K562 (cell line): ENCODE data around the gene DCAF5. TPM values are rescaled to one million over a fixed set of nuclear protein-coding genes. Genes with fewer than 3 reads are reported as not detected.

Source experiments
- ATAC-seq: fragments of 200-7000 bp; cut with Tn5 transposase; 3 replicates; pipeline ENCODE4 v1.9.1; 2020; ENCODE audit warnings: moderate library complexity
- BruUV-seq: library from RNA; stranded (reverse); fragments of 400-500 nt; replicated peaks from 2 replicates; lab custom pipeline; 2021; lab: Mats Ljungman, UMichigan
- CTCF ChIA-PET: fragments of 300-600 bp; formaldehyde crosslinking; extraction: SDS; loops from one replicate; lab custom pipeline; 2021; ENCODE audit warnings: low intra/inter-chr PET ratio; lab: Yijun Ruan, JAX
- POLR2A ChIA-PET: fragments of 300-600, 350-650 bp; sonication (Branson Sonifier 250); formaldehyde crosslinking; extraction: SDS; loops from one replicate; lab custom pipeline; 2021; ENCODE audit warnings: antibody characterized with exemption, inconsistent platforms; lab: Yijun Ruan, JAX
- DNase-seq, 4 experiments: peaks; one replicate each; pipeline versions ENCODE4 v3.0.0 to v3.0.0-alpha.2; 2011 to 2018; ENCODE audit warnings: low spot score in 3 of 4, mixed read lengths in 3 of 4; ENCODE audit errors: extremely low read depth in 1 of 4
- FAIRE-seq: peaks from 2 replicates; lab custom pipeline; 2011; peaks lifted over from hg19 to GRCh38; lab: Jason Lieb, UNC
- H2AFZ ChIP-seq: 2 replicates; pipeline ENCODE4 v1.6.0; 2011; ENCODE audit warnings: low read depth, low read length, control low read depth, inconsistent platforms
- H3K27ac ChIP-seq: fragments of 200-600 bp; 3 replicates; pipeline ENCODE4 v1.8.0; 2011; ENCODE audit warnings: low read depth, mild to moderate bottlenecking, control low read depth, inconsistent platforms, low read length, moderate library complexity, mixed read lengths; ENCODE audit errors: extremely low read depth
- H3K27me3 ChIP-seq, 2 experiments: fragments of 300-600 bp in 1 of 2; 2 replicates in 1 of 2; 3 replicates in 1 of 2; pipeline versions ENCODE4 v1.6.0 to v1.8.0; 2011; ENCODE audit warnings: inconsistent platforms in 2 of 2, low read length in 2 of 2, mild to moderate bottlenecking in 1 of 2, mixed read lengths in 1 of 2, moderate library complexity in 1 of 2; ENCODE audit not compliant: control insufficient read depth in 2 of 2, insufficient read depth in 2 of 2
- H3K36me3 ChIP-seq: fragments of 300-600 bp; 3 replicates; pipeline ENCODE4 v1.8.0; 2011; ENCODE audit warnings: mild to moderate bottlenecking, low read length, inconsistent platforms; ENCODE audit not compliant: control insufficient read depth, insufficient read depth
- H3K4me1 ChIP-seq, 2 experiments: fragments of 200-600 bp in 1 of 2; replicated peaks in 1 of 2; 2 replicates in 1 of 2; 3 replicates in 1 of 2; pipeline versions ENCODE4 v1.5.1 to v1.8.0; 2011; ENCODE audit warnings: inconsistent platforms in 2 of 2, low read length in 2 of 2, mild to moderate bottlenecking in 1 of 2, mixed read lengths in 1 of 2, moderate library complexity in 1 of 2; ENCODE audit not compliant: control insufficient read depth in 2 of 2, insufficient read depth in 2 of 2
- H3K4me2 ChIP-seq: 2 replicates; pipeline ENCODE4 v1.6.1; 2011; ENCODE audit warnings: low read length, control low read depth, inconsistent platforms, mixed read lengths; ENCODE audit not compliant: insufficient read depth
- H3K4me3 ChIP-seq: fragments of 200-600 bp; sonication (generic), shearing (Covaris generic); 2 replicates; pipeline ENCODE4 v1.5.1; 2016; ENCODE audit warnings: control low read depth, inconsistent platforms
- H3K79me2 ChIP-seq: fragments of 200-600 bp; 3 replicates; pipeline ENCODE4 v1.8.0; 2011; ENCODE audit warnings: low read length, inconsistent platforms; ENCODE audit not compliant: control insufficient read depth, insufficient read depth
- H3K9ac ChIP-seq, 2 experiments: 2 replicates each; pipeline versions ENCODE4 v1.6.0 to v1.6.1; 2011; ENCODE audit warnings: low read depth in 2 of 2, low read length in 2 of 2, control low read depth in 1 of 2, inconsistent platforms in 1 of 2, mild to moderate bottlenecking in 1 of 2, mixed read lengths in 1 of 2; ENCODE audit not compliant: insufficient read depth in 1 of 2
- H3K9me1 ChIP-seq: one replicate; pipeline ENCODE4 v1.6.0; 2011; ENCODE audit warnings: inconsistent platforms, mild to moderate bottlenecking, low read length, moderate library complexity; ENCODE audit not compliant: control insufficient read depth, insufficient read depth
- H3K9me3 ChIP-seq: replicated peaks from 2 replicates; pipeline ENCODE4 v1.5.1; 2011; ENCODE audit warnings: low read depth, low read length, inconsistent platforms; ENCODE audit not compliant: control insufficient read depth, insufficient read depth
- H4K20me1 ChIP-seq: replicated peaks from 2 replicates; pipeline ENCODE4 v1.6.1; 2011; ENCODE audit warnings: low read length, inconsistent platforms, mixed read lengths; ENCODE audit not compliant: control insufficient read depth, insufficient read depth
- ARID1B ChIP-seq: fragments of 450-650 bp; IDR thresholded peaks from 2 replicates; pipeline ENCODE4 v1.6.1; 2016; ENCODE audit warnings: antibody characterized with exemption, mild to moderate bottlenecking, inconsistent platforms
- ARID4B ChIP-seq: sonication (generic); formaldehyde crosslinking; IDR thresholded peaks from 2 replicates; pipeline ENCODE4 v1.8.0; 2022; ENCODE audit warnings: mild to moderate bottlenecking, missing genetic modification reagents
- ATF1 ChIP-seq, 2 experiments: fragments of 450-650 bp in 1 of 2; IDR thresholded peaks; 2 replicates each; pipeline ENCODE4 v1.6.1; 2016; ENCODE audit warnings: missing compliant biosample characterization in 1 of 2, missing genetic modification characterization in 1 of 2
- BMI1 ChIP-seq: fragments of 150-350 bp; IDR thresholded peaks from 2 replicates; pipeline ENCODE4 v1.6.1; 2014; ENCODE audit warnings: low read length
- CBFB ChIP-seq: sonication (generic); formaldehyde crosslinking; IDR thresholded peaks from 2 replicates; pipeline ENCODE4 v1.4.0; 2020; ENCODE audit warnings: mild to moderate bottlenecking, missing genetic modification reagents
- CTCF ChIP-seq, 3 experiments: IDR thresholded peaks in 2 of 3; conservative IDR thresholded peaks in 1 of 3; 2 replicates each; pipeline ENCODE4 v1.5.1; 2011 to 2012; ENCODE audit warnings: low read length in 3 of 3, mild to moderate bottlenecking in 3 of 3, control low read depth in 2 of 3, improper control_type of control experiment in 1 of 3, inconsistent platforms in 1 of 3, low read depth in 1 of 3, mixed read lengths in 1 of 3, moderate library complexity in 1 of 3; ENCODE audit not compliant: insufficient read depth in 2 of 3
- EP400 ChIP-seq: fragments of 450-650 bp; IDR thresholded peaks from 2 replicates; pipeline ENCODE4 v1.6.1; 2017; ENCODE audit warnings: antibody characterized with exemption, mild to moderate bottlenecking, moderate library complexity
- FOXJ3 ChIP-seq: sonication (generic); formaldehyde crosslinking; IDR thresholded peaks from 2 replicates; pipeline ENCODE4 v1.4.0; 2020; ENCODE audit warnings: mild to moderate bottlenecking, missing genetic modification reagents
- GTF2B ChIP-seq: IDR thresholded peaks from 2 replicates; pipeline ENCODE4 v1.6.1; 2011; ENCODE audit not compliant: insufficient read length; ENCODE audit errors: extremely low read depth
- ILK ChIP-seq: fragments of 450-650 bp; IDR thresholded peaks from 2 replicates; pipeline ENCODE4 v1.6.1; 2016; ENCODE audit warnings: missing genetic modification characterization, low read depth, mild to moderate bottlenecking, missing compliant biosample characterization, moderate library complexity, borderline replicate concordance
- MED1 ChIP-seq: sonication (generic); formaldehyde crosslinking; IDR thresholded peaks from 2 replicates; pipeline ENCODE4 v1.8.1; 2023; ENCODE audit warnings: missing genetic modification reagents, borderline replicate concordance
- MTA2 ChIP-seq: fragments of 450-650 bp; IDR thresholded peaks from 2 replicates; pipeline ENCODE4 v1.6.1; 2016; ENCODE audit warnings: low read depth
- NFE2L1 ChIP-seq: fragments of 450-650 bp; IDR thresholded peaks from 2 replicates; pipeline ENCODE4 v1.6.1; 2016; ENCODE audit warnings: missing genetic modification characterization, low read depth, mild to moderate bottlenecking, missing compliant biosample characterization, moderate library complexity, borderline replicate concordance
- SMAD1 ChIP-seq: fragments of 150-350 bp; IDR thresholded peaks from 2 replicates; pipeline ENCODE4 v1.6.1; 2014; ENCODE audit warnings: low read length, low read depth; ENCODE audit not compliant: partially characterized antibody
- SMARCA5 ChIP-seq: fragments of 450-650 bp; IDR thresholded peaks from 2 replicates; pipeline ENCODE4 v1.6.1; 2016
- TARDBP ChIP-seq: fragments of 450-650 bp; IDR thresholded peaks from 2 replicates; pipeline ENCODE4 v1.6.1; 2016
- WGBS: fragments of 100-300 bp; shearing (Covaris generic); methylation state at CpG from one replicate; pipeline ENCODE4 v1.1.6; 2016; ENCODE audit warnings: low coverage, mixed read lengths; ENCODE audit not compliant: insufficient coverage; ENCODE audit errors: missing lambda C conversion rate; 5-methylcytosine and 5-hydroxymethylcytosine counted together
- in situ Hi-C: fragments of 300-500 bp; cut with MboI; formaldehyde crosslinking; loops from 4 replicates; pipeline ENCODE4 v1.15.0; 2018; ENCODE audit warnings: inconsistent platforms, mixed read lengths
- intact Hi-C: fragments of 100-400 bp; cut with micrococcal nuclease; formaldehyde crosslinking; loops from 2 replicates; pipeline ENCODE4 v1.14.2; 2022
- polyA plus RNA-seq, 8 experiments: library from polyadenylated mRNA; depleted of rRNA in 4 of 8; stranded (reverse) in 5 of 8; unstranded in 3 of 8; fragments of >200 nt; fragmentation: Nextera tagmentation in 2 of 8; fragmentation: Illumina TruSeq in 1 of 8; extraction: Ambion mirVana in 2 of 8; extraction: Trizol in 1 of 8; gene quantifications; 2 replicates each; pipeline versions ENCODE4 v1.2.1 to v1.2.3, GENCODE V29; 2011 to 2014; ENCODE audit warnings: inconsistent platforms in 1 of 8, missing spikeins in 1 of 8
- total RNA-seq, 7 experiments: library from RNA; depleted of rRNA in 6 of 7; stranded (reverse); fragments of >200 nt in 6 of 7; fragmentation: Illumina TruSeq in 2 of 7; extraction: Trizol in 2 of 7; gene quantifications; 2 replicates each; pipeline versions ENCODE4 v1.2.1 to v1.2.3, GENCODE V29; 2011 to 2021; ENCODE audit warnings: low replicate concordance in 1 of 7

Gene DCAF5
- total and polyA plus RNA-seq, 9 of the 15 experiments (the other 6 are each of a cell fraction or from before 2014, with no cell fraction given): 5.6 to 24.1 (median 12.7) TPM

GRCh38 chr14:69086537-69086936 lies 66.4 kb downstream of the DCAF5 start:
- WGBS: 85% methylated on average over 3 of the region's 3 CpGs
- no peak overlapping the region for H3K4me2 ChIP-seq
- ChIA-PET CTCF (no interaction called here), POLR2A (no interaction called here)
- peaks cover 53% of the 10 kb centered on the region for H3K36me3 ChIP-seq
- H3K79me2 ChIP-seq: no peaks in the 10 kb centered on the region
- no peaks in the 10 kb centered on the region for H3K9me3 ChIP-seq
- no peaks in the 10 kb centered on the region for H3K27me3 ChIP-seq
- no peak overlapping the region for H3K27ac ChIP-seq
- in situ Hi-C loops (no loop called here), intact Hi-C loops (no loop called here)
- H2AFZ ChIP-seq: no peak overlapping the region
- H3K9ac ChIP-seq: no peak overlapping the region
- no peaks in the 10 kb centered on the region for H3K4me1 ChIP-seq
- H3K4me3 ChIP-seq: no peak overlapping the region
- DNase-seq: no peak
- no peak for ATAC-seq
- FAIRE-seq: no peak
- no TSS peak for BruUV-seq
- no peaks in the 10 kb centered on the region for H4K20me1 ChIP-seq
- no peaks in the 10 kb centered on the region for H3K9me1 ChIP-seq
- no peak for TF ChIP-seq CBFB (CRISPR knock-in tag)
- no peak for TF ChIP-seq FOXJ3
- TF ChIP-seq NFE2L1 (tag): no peak
- TF ChIP-seq GTF2B: no peak
- TF ChIP-seq ILK (tag): no peak
- TF ChIP-seq ATF1 (CRISPR knock-in tag; IDR thresholded peaks at IDR 0.05): no peak
- no peak for TF ChIP-seq ATF1 (tag; IDR thresholded peaks at IDR 0.05)
- TF ChIP-seq SMAD1: no peak
- no peak for TF ChIP-seq TARDBP
- no peak for TF ChIP-seq BMI1
- TF ChIP-seq ARID1B: no peak
- TF ChIP-seq MED1 (CRISPR knock-in tag): no peak
- TF ChIP-seq EP400: no peak
- TF ChIP-seq SMARCA5: no peak
- TF ChIP-seq MTA2: no peak
- no peak for TF ChIP-seq CTCF (IDR thresholded peaks at IDR 0.05 in 2 of 3, conservative IDR thresholded peaks at IDR 0.05 in 1 of 3; ENCODE audit: insufficient read depth in 2 of 3, low read depth in 1 of 3, low read length in 3 of 3)
- no peak for TF ChIP-seq ARID4B (CRISPR knock-in tag)
